ENCODE data around the gene NEU4. TPM values are rescaled to one million over a fixed set of nuclear protein-coding genes. Genes with fewer than 3 reads are reported as not detected.

NEU4 gene
- total and polyA plus RNA-seq, 10 donors: 0.04 to 1.9 (median 0.32) TPM; not detected in 3

DNA sequence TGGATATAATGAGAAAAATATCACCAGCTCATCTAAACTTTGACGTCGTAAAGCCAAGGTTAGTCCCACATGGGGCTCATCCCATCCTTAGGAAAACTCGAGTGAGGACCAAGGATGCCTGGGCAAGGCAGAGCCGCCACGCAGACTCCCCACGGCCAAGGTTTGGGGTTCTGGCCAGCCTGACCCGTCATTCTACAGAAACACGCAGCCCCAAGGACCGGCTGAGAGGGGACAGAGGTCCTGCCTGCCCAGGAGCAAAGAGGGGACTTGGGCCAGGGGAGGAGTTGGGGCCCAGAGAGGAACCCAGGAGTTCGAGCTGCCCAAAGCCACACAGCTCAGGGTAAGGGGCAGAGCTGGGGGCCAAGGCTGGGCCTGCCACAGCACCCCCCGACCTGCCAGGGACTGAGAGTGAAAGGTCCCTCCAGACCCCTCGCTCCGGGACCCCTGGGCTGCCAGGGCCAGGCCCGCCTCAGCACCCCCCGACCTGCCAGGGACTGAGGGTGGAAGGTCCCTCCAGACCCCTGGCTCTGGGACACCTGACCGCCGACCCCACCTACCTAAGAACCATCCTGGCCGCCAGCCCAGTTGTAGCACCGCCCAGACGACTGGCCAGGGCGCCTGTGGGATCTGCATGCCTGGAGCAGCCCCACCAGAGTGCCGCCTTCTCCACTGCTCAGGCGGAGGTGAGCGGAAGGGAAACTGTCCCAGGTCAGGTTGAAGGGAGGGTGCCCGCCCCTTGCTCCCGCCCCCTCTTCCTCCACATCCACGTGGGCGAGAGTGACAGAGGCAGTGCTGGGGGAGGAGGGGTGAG lies 49.4 kb downstream of the NEU4 start, which contains the start of gene PDCD1:
PDCD1 (minus strand) TSS at position 689 of the 811 bp plus-strand sequence; CDS start at position 633, 56 bp downstream.
- H3K4me1 ChIP-seq: peaks cover 7 to 52% (median 28%) of the 10 kb centered on the region in 6 donors
- H3K36me3 ChIP-seq: no peaks in the 10 kb centered on the region
- peak within 1 kb of the TSS; percentile 5 to 87 (median 72) for H3K27ac ChIP-seq
- DNase-seq: peak; percentile 86
- intact Hi-C loops (cut with DNase I; ENCODE audit: low total_unique reads): no loop called here
- WGBS, 5 donors: 47 to 69% (median 61%) methylated on average over 15 to 28 of the region's 28 CpGs
- H3K4me3 ChIP-seq: peak within 1 kb of the TSS in 6 of 8 donors; percentile 23 to 65 (median 32)
- TF ChIP-seq POLR2AphosphoS5 (IDR thresholded peaks at IDR 0.05) (peak; percentile 61 to 70 (median 70)), POLR2A (IDR thresholded peaks at IDR 0.05) (no peak)
- TF ChIP-seq, protein P1, sequence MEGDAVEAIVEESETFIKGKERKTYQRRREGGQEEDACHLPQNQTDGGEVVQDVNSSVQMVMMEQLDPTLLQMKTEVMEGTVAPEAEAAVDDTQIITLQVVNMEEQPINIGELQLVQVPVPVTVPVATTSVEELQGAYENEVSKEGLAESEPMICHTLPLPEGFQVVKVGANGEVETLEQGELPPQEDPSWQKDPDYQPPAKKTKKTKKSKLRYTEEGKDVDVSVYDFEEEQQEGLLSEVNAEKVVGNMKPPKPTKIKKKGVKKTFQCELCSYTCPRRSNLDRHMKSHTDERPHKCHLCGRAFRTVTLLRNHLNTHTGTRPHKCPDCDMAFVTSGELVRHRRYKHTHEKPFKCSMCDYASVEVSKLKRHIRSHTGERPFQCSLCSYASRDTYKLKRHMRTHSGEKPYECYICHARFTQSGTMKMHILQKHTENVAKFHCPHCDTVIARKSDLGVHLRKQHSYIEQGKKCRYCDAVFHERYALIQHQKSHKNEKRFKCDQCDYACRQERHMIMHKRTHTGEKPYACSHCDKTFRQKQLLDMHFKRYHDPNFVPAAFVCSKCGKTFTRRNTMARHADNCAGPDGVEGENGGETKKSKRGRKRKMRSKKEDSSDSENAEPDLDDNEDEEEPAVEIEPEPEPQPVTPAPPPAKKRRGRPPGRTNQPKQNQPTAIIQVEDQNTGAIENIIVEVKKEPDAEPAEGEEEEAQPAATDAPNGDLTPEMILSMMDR (IDR thresholded peaks at IDR 0.05 in 8 of 11, conservative IDR thresholded peaks at IDR 0.05 in 3 of 11): no peak
- H3K9me3 ChIP-seq: no peaks in the 10 kb centered on the region
- H3K27me3 ChIP-seq (replicated peaks in 1 of 7): peaks cover 0 to 70% (median 14%) of the 10 kb centered on the region in 7 donors

- intact Hi-C loops (cut with DNase I; ENCODE audit: low total_unique reads): no loop called here
- peak; percentile 80 for DNase-seq
- TF ChIP-seq, protein P1 (IDR thresholded peaks at IDR 0.05 in 8 of 11, conservative IDR thresholded peaks at IDR 0.05 in 3 of 11): no peak
- TF ChIP-seq POLR2A (IDR thresholded peaks at IDR 0.05) (no peak), POLR2AphosphoS5 (IDR thresholded peaks at IDR 0.05) (no peak)
- no peaks in the 10 kb centered on the region for H3K9me3 ChIP-seq
- whole genome bisulfite sequencing, 5 donors: 17 to 30% (median 25%) methylated on average over 5 to 9 of the region's 9 CpGs
- H3K36me3 ChIP-seq: no peaks in the 10 kb centered on the region
- H3K27ac ChIP-seq: peak overlapping the region in 7 of 8 donors; percentile 64 to 87 (median 74)
- peaks cover 0 to 76% (median 19%) of the 10 kb centered on the region in 7 donors for H3K27me3 ChIP-seq (replicated peaks in 1 of 7)
- peaks cover 7 to 58% (median 34%) of the 10 kb centered on the region in 6 donors for H3K4me1 ChIP-seq
- H3K4me3 ChIP-seq: peak overlapping the region in 4 of 8 donors; percentile 32 to 65 (median 37)
Observed at GRCh38 chr2:241859017-241859435, 50.0 kb downstream of the NEU4 start.

GRCh38 chr2:241859436-241860183 lies 50.6 kb downstream of the NEU4 start:
- Histone ChIP-seq H3K36me3 (no peaks in the 10 kb centered on the region), H3K4me3 (peak overlapping the region in 4 of 8 donors; percentile 32 to 65 (median 37)), H3K27ac (peak overlapping the region; percentile 5 to 87 (median 72)), H3K4me1 (peaks cover 7 to 58% (median 35%) of the 10 kb centered on the region in 6 donors), H3K27me3 (replicated peaks in 1 of 7) (peaks cover 0 to 76% (median 21%) of the 10 kb centered on the region in 7 donors), H3K9me3 (no peaks in the 10 kb centered on the region)
- intact Hi-C loops (cut with DNase I; ENCODE audit: low total_unique reads): no loop called here
- no peak for TF ChIP-seq POLR2A (IDR thresholded peaks at IDR 0.05)
- TF ChIP-seq POLR2AphosphoS5 (IDR thresholded peaks at IDR 0.05): peak in 2 of 3 donors; percentile 52 to 59
- TF ChIP-seq, protein P1 (IDR thresholded peaks at IDR 0.05 in 8 of 11, conservative IDR thresholded peaks at IDR 0.05 in 3 of 11): peak in 2 of 11 experiments; percentile 4 to 14
- 29 to 52% (median 42%) methylated on average over 28 to 30 of the region's 30 CpGs for WGBS, 5 donors
- peak; percentile 80 for DNase-seq

All from spleen (tissue), 11 donors.